ENCODE results near the gene FRMD8.
A peak's percentile ranks its signal among the peaks of the same experiment; 100 is the strongest.

The FRMD8 gene

DNA sequence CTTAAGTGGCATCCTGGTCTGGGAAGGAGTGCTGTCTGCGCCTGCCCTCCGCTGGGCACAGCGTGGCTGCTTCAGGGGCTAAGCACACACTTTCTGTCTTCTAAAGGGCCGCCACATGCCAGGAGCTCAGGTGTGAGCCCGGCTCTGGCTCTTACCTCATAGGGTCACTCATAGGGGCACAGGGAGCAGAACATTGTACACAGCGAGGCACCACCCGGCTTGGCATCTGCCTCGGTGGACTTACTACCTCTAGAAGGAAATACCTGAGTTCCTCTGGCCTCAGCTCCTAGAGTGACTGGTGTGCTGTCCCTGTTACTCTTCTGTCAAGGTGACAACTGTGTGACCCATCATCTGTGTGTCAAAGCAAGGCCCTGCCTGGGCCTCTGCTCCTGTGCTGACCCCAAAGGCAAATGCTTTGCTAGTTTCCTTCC, 49.6 kb downstream of the FRMD8 start:
- no peak for DNase-seq (ENCODE audit: insufficient read length)
- TF ChIP-seq POLR2AphosphoS5 (IDR thresholded peaks at IDR 0.05; ENCODE audit: low read depth, low read length) (0 out of 2 replicates have a peak, but pooled peaks have one; percentile 36), TAF1 (IDR thresholded peaks at IDR 0.05; ENCODE audit: borderline replicate concordance, low read depth, low read length) (no peak)
- FAIRE-seq, result no peak

DNA sequence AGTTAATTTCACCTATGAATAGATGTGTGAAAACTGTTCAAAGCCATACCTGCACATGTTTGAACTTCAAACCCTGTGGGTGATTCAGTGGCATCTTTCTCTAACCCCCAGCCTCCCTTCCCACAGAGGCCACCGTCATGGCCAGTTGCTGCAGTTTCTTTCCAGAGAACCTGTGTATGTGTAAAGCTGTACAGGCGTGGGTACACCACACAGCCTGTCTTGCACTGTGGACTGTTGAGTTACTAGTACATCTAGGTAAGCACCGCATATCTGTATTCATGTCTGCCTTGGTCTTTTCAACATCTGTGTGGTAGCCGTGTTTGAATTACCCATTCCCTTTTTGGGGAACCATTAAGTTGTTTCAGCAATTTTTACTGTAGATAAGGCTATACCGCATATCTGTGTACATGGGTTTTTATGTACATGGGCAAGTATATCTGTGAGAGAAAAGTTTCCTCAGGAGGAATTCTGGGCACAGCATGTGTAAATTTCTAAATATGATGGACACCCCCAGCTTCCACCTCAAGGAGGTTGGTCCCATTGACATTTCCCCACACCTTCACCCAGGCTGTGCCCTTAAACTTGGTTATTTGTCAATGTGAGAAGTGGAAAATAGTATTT, 50.1 kb downstream of the FRMD8 start:
- FAIRE-seq (no peak), DNase-seq (ENCODE audit: insufficient read length) (no peak)
- TF ChIP-seq POLR2AphosphoS5 (IDR thresholded peaks at IDR 0.05; ENCODE audit: low read depth, low read length) (no peak), TAF1 (IDR thresholded peaks at IDR 0.05; ENCODE audit: borderline replicate concordance, low read depth, low read length) (no peak), POLR2A (IDR thresholded peaks at IDR 0.05; ENCODE audit: low read depth, low read length) (peak; percentile 48; the same call in 1 of the 2 replicates)

DNA sequence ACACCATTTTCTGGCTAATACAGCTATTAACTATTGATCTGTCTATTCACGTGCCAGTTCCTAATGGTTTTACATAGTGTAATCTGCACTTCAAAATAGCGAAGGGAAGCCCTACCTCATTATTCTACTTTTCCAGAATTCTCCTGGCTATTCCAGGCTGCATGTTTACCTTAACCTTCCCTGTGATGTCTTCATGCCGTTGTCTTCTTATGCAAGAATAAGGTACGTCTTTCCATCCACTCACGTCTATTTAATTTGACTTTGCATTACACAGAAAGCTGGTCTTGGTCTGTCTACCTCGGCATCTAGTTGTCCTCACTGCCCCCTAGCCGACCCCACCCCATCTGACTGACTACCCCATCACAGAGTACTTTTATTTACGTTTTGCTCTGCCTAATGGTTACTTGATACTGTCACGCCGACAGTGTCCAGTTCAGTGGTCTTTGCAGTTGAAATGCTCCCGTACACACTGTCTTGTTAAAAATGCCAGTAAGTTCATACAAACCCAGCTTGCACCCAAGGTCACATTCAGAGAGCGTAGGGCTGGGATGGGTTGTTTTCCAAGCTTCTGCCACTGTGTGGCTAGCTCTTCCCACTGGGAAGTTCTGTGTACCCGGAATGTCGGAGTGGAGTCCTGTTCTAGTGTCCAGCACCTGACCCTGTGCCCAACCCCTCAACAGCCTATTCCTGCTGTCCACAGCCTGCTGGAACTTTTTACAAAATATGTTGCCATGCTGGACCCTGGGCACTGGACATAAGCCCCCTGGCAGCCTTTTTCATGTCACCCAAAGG, 51.2 kb downstream of the FRMD8 start:
- FAIRE-seq, result no peak
- no peak for DNase-seq (ENCODE audit: insufficient read length)
- TF ChIP-seq POLR2A (IDR thresholded peaks at IDR 0.05; ENCODE audit: low read depth, low read length) (no peak), TAF1 (IDR thresholded peaks at IDR 0.05; ENCODE audit: borderline replicate concordance, low read depth, low read length) (no peak), POLR2AphosphoS5 (IDR thresholded peaks at IDR 0.05; ENCODE audit: low read depth, low read length) (no peak)

DNA sequence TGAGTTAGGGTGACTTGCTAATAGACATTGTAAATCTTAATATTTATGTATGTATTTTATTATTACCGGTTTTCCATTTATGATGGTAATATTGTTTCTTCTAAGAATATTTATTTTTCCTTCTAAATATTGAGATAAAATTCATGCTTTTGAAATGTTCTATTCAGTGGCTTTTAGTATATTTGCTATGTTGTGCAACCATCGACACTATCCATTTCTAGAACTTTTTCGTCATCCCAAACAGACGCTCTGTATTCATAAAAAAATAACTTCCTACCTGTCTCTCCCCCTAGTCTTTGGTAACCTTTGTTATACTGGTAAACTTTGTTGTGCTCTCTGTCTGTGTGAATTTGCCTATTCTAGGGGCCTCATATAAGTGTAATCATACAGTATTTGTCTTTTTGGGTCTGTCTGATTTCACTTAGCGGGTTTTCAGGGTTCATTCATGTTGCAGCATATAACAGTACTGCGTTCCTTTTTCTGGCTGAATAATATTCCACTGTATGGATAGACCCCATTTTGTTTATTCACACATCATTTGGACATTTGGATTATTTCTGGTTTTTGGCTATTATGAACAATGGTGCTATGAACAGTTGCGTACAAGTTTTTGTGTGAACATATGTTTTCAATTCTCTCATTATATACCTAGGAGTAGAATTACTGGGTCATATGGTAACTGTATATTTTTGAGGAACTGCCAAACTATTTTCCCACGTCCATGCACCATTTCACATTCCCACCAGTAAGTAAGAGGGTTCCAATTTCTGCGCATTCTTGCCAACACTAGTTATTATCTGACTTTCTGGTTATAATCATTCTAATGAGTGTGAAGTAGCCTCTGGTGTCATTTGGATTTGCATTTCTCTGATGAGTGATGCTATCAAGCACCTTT, 52.1 kb downstream of the FRMD8 start:
- no peak for TF ChIP-seq POLR2A (IDR thresholded peaks at IDR 0.05; ENCODE audit: low read depth, low read length)
- TF ChIP-seq POLR2AphosphoS5 (IDR thresholded peaks at IDR 0.05; ENCODE audit: low read depth, low read length), result no peak
- no peak for TF ChIP-seq TAF1 (IDR thresholded peaks at IDR 0.05; ENCODE audit: borderline replicate concordance, low read depth, low read length)
- no peak for FAIRE-seq
- no peak for DNase-seq (ENCODE audit: insufficient read length)

DNA sequence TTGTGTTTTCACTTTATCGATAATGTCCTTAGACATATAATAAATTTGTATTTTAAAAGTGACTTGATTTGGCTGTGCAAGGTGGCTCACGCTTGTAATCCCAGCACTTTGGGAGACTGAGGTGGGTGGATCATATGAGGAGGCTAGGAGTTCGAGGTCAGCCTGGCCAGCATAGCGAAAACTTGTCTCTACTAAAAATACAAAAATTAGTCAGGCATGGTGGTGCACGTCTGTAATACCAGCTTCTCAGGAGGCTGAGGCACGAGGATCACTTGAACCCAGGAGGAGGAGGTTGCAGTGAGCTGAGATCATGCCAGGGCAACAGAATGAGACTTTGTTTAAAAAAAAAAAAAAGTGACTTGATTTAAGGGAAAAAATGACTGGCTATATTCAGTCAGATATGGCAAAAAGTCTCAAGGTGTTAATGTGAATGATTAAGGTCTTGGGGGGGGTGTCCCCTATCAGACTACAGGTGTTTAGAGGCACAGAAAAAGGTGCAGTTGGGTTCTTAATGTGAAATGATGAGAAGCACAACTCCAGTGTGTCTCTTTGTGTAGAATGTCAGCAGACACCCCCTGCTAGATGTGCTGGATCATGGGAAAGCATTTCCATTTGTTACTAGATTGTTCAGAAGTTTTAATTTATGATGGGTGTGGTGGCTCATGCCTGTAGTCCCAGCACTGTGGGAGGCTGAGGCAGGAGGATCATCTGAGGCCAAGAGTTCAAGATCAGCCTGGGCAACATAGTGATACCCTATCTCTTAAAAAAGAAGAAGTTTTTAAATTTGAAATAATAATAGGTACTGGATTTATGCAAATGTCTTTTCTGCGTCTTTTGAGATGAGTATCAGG, 53.1 kb downstream of the FRMD8 start:
- DNase-seq (ENCODE audit: insufficient read length) (no peak), FAIRE-seq (peak; percentile 17)
- TF ChIP-seq POLR2AphosphoS5 (IDR thresholded peaks at IDR 0.05; ENCODE audit: low read depth, low read length), result no peak

DNA sequence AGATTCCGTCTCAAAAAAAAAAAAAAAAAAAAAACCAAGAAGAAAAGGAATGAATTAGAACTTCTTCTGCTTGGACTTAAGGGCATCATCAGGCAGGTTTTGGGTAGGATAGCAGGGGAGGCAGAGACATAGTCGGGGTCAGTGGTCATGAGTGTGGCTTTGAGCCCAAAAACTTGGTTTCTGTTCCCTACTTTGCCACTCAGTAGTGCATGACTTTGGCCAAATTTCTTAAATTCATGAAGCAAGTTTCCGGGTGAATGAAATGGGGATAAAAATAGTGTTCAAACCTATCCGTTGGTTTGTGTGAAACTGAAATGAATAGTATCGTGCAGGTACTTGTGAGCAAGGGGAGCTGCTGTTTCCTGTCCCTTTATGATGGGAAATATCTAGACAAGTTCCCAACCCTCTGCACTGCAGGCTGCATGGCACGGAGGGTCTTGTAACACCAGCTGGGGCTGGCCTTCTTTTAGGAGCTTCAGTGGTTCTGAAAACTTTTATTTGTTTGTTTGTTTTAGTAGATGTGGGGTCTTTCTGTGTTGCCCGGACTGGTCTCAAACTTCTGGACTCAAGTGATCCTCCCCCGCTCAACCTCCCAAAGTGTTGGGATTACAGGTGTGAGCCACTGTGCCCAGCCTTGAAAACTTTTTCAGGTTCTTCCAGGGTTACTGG, 54.5 kb downstream of the FRMD8 start:
- FAIRE-seq (peak; percentile 96), DNase-seq (ENCODE audit: insufficient read length) (no peak)
- TF ChIP-seq TAF1 (IDR thresholded peaks at IDR 0.05; ENCODE audit: borderline replicate concordance, low read depth, low read length) (no peak), POLR2A (IDR thresholded peaks at IDR 0.05; ENCODE audit: low read depth, low read length) (no peak), POLR2AphosphoS5 (IDR thresholded peaks at IDR 0.05; ENCODE audit: low read depth, low read length) (0 out of 2 replicates have a peak, but pooled peaks have one; percentile 57)

DNA sequence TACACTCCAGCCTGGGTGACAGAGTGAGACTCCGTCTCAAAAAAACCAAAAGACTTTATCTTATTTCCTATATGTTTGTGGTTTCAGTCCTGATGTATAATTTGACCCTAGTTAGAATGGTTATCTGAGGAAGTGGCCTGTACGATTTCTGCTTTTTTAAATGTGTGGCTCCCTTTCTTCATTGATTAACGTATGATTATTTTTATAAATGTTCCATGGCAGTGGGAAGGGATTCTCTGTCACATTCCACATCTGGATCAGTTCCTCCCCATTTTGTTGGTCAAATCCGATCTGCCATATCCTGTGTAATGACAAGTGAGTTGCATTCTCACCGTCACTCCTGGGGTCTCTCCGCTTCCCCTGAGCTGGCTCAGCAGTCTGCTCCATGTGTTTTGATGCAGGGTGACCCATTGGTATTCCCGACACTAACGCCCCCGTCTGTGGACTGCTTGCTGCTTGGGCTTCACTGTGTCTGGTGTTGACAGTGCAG, 56.5 kb downstream of the FRMD8 start:
- TF ChIP-seq POLR2AphosphoS5 (IDR thresholded peaks at IDR 0.05; ENCODE audit: low read depth, low read length), result no peak
- no peak for TF ChIP-seq TAF1 (IDR thresholded peaks at IDR 0.05; ENCODE audit: borderline replicate concordance, low read depth, low read length)
- no peak for TF ChIP-seq POLR2A (IDR thresholded peaks at IDR 0.05; ENCODE audit: low read depth, low read length)
- FAIRE-seq, result peak; percentile 83
- no peak for DNase-seq (ENCODE audit: insufficient read length)

GRCh38 chr11:65444314-65445051, 58.0 kb downstream of the FRMD8 start:
- no peak for FAIRE-seq
- DNase-seq (ENCODE audit: insufficient read length), result no peak
- TF ChIP-seq POLR2A (IDR thresholded peaks at IDR 0.05; ENCODE audit: low read depth, low read length), result no peak
- TF ChIP-seq TAF1 (IDR thresholded peaks at IDR 0.05; ENCODE audit: borderline replicate concordance, low read depth, low read length), result no peak
- no peak for TF ChIP-seq POLR2AphosphoS5 (IDR thresholded peaks at IDR 0.05; ENCODE audit: low read depth, low read length)

- FAIRE-seq (no peak), DNase-seq (ENCODE audit: insufficient read length) (no peak)
- TF ChIP-seq POLR2A (IDR thresholded peaks at IDR 0.05; ENCODE audit: low read depth, low read length) (no peak), POLR2AphosphoS5 (IDR thresholded peaks at IDR 0.05; ENCODE audit: low read depth, low read length) (no peak), TAF1 (IDR thresholded peaks at IDR 0.05; ENCODE audit: borderline replicate concordance, low read depth, low read length) (no peak)
Observed at GRCh38 chr11:65445101-65445603, 58.7 kb downstream of the FRMD8 start.
